ENCODE measurements around the gene ADAMTS6. TPM values are rescaled to one million over a fixed set of nuclear protein-coding genes. Genes with fewer than 3 reads are reported as not detected.

Gene ADAMTS6
- total RNA-seq, 2 experiments from 2014 or later, result 1.8 to 3.4 TPM

DNA sequence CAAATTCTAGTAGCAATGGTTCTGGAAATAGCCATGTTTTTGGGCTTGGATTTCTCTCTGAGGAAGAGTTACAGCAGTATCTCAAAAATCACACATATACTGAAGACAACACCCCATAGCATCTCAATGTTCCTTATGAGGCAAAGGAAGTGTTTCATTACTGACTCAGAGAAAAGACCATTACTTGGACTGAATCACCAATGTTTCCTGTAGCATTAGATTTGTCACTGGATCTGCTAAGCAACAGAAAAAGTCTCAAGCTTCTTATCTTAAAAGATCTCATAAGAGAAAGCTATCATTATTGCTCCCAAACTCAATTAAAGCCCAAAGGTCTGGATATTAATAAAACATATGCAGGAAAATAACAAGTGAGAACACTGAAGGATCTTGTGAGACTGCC is 272.4 kb downstream of the ADAMTS6 start:
- Mint-ChIP-seq H3K27ac (no peak overlapping the region), H3K36me3 (ENCODE audit: low read depth) (no peaks in the 10 kb centered on the region), H3K4me1 (ENCODE audit: low read depth) (no peaks in the 10 kb centered on the region), H3K27me3 (ENCODE audit: low read depth) (no peaks in the 10 kb centered on the region), H3K4me3 (no peak overlapping the region), H3K9me3 (ENCODE audit: insufficient read depth) (no peaks in the 10 kb centered on the region)
- POLR2A ChIA-PET, result no interaction called here
- no peak for ATAC-seq
- DNase-seq, result no peak
- CTCF ChIA-PET, result no interaction called here

DNA sequence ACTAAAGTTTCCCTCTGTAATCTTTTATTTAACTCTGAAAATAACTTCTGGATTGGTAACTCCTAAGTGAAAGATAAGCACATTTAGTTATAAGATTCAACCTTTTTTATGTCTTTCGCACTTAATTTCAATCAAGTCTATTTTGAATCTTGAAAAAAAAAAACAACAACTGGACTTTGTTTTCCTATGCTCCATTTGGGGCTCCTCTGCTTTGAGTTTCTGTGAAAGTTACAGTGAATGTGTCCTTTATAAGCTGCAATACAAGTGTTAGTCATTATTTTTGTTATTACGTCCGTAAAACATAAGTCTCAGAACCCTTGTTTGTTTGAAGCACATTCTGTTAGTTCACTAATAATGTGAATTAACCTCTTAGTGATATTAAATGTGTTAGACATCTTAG is 276.8 kb downstream of the ADAMTS6 start:
- Mint-ChIP-seq H3K36me3 (ENCODE audit: low read depth) (no peaks in the 10 kb centered on the region), H3K27ac (no peak overlapping the region), H3K9me3 (ENCODE audit: insufficient read depth) (no peaks in the 10 kb centered on the region), H3K4me1 (ENCODE audit: low read depth) (no peaks in the 10 kb centered on the region), H3K27me3 (ENCODE audit: low read depth) (peaks cover 3% of the 10 kb centered on the region), H3K4me3 (no peak overlapping the region)
- DNase-seq (no peak), ATAC-seq (no peak)
- CTCF ChIA-PET, result no interaction called here
- POLR2A ChIA-PET, result no interaction called here

DNA sequence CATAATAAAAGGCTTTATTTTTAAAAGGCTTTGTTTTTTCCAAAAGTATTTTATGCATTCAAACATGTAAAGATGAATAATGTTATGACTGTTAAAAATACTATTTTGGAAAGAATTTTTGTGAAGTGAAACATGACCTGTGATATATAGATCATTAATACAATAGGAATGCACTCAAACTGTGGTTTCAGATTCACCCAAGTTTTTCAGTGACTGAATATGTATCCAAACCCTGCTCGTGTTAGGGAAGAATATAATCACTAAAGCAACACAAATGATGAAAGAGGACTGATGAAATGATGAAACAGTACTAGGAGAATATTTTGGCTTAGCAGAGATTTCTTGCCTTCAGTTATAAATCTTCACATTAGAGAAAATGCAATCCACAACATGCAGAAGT is 278.0 kb downstream of the ADAMTS6 start:
- Mint-ChIP-seq H3K27ac (no peak overlapping the region), H3K9me3 (ENCODE audit: insufficient read depth) (no peaks in the 10 kb centered on the region), H3K4me1 (ENCODE audit: low read depth) (no peaks in the 10 kb centered on the region), H3K36me3 (ENCODE audit: low read depth) (no peaks in the 10 kb centered on the region), H3K4me3 (no peak overlapping the region), H3K27me3 (ENCODE audit: low read depth) (peaks cover 5% of the 10 kb centered on the region)
- no peak for DNase-seq
- no peak for ATAC-seq
- CTCF ChIA-PET, result interaction anchor here (0.5 kb wide), 1 partner anchor 936 kb away, joined by 3 read pairs; no protein-coding TSS in a partner anchor
- POLR2A ChIA-PET, result no interaction called here

DNA sequence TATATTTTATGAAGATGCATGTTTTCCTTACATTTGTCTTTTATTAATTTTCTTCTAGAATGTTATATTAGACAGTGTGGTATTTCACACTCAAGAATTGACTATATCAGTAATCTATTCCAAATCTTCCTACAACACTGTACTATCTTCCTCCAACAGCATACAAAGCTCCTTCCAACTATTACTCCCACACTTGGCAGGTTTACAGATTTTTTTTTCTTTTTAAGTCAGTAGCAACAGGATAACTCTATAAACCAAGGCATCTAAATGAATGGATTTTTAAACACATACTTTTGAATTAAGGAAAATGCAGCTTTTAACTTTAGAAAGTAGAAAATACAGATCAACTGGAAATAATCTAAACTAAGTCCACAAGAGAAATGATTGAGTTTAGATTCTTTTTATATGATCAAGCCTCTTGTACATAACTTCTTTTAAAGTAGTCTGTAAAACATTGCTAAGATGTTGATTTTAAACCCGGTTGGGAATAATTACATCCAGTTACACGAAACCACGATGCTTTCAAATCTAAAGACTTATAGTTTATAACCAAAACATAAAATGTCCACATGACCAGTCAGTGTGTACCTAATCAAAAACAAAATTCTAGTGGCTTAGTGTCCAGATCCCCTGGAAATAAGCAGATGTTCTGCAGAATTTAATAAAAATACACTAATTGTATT is 281.6 kb downstream of the ADAMTS6 start:
- H3K27ac Mint-ChIP-seq, result no peak overlapping the region
- peaks cover 5% of the 10 kb centered on the region for H3K27me3 Mint-ChIP-seq (ENCODE audit: low read depth)
- no peaks in the 10 kb centered on the region for H3K9me3 Mint-ChIP-seq (ENCODE audit: insufficient read depth)
- no peak overlapping the region for H3K4me3 Mint-ChIP-seq
- no peak for DNase-seq
- no peaks in the 10 kb centered on the region for H3K4me1 Mint-ChIP-seq (ENCODE audit: low read depth)
- POLR2A ChIA-PET, result no interaction called here
- CTCF ChIA-PET, result no interaction called here
- no peak for ATAC-seq
- H3K36me3 Mint-ChIP-seq (ENCODE audit: low read depth), result no peaks in the 10 kb centered on the region

DNA sequence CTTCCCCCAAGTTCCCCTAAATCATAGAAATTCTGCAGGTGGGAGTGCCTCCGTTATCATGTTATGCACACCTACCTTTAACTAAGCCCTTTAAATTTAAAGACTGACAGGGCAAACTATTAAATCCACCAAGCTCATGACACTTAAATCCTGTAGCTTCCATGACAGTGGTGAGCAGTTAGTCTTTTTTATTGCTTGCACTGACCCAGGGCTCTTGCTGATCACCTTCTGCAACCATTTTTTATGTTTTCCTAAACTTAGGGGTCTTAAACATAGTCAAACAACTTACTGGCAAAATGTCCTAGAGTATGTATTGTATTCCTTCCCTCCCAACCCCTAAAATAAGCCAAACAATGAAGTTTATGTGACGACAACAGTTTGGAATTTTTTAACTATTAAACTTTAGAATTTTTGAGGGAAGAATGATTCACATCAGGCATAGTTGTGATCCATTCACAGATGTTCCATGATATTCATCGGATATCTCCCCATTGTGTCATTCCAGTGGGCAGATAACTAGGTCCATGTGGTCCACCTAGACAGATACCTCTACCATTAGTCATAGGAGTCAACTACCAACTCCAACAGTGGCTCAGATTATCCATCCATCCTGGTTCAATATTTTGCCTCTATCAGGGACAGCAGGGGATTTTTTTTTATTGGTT is 283.1 kb downstream of the ADAMTS6 start:
- H3K4me1 Mint-ChIP-seq (ENCODE audit: low read depth), result no peaks in the 10 kb centered on the region
- CTCF ChIA-PET, result no interaction called here
- ATAC-seq, result no peak

DNA sequence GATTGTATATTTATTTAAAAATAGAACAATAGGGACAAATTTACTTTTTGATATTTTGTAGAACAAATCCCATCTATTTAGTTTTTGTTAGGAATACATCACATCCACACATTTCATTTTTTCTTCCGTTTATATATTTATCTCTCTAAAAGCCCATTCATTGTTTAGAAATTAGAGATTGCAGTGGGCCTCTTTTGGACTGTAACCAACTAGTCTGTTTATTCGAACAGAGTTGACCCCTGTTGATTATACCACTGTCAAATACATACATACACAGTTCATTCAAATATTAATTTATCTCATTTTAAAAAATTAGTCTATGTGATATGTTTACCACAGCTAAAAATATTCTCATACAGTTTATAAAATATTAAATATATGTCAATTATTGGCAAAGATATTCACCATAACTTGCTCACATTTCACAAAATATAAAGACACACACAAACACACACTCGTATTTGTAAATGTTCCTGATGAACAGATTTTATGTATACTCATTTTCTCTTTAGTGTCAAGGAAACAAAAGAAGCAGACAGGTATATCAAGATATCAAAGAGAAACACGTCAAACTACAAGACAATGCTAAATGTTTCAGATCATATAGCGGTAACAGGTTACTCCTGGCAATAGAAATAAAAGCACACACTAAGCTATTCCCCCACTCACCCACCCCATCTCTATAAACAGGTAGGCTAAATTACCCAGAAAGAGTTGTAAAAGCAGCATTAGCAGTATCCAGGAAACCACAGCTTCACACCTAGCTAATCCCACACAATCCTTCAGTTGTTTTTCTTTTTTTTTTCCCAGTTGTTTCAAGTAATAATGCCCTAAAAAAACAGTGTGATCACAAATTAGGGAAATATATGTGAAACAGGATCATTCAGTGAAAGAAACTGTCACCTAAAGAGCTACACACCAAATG is 283.9 kb downstream of the ADAMTS6 start:
- Mint-ChIP-seq H3K4me1 (ENCODE audit: low read depth) (no peaks in the 10 kb centered on the region), H3K4me3 (no peak overlapping the region), H3K9me3 (ENCODE audit: insufficient read depth) (no peaks in the 10 kb centered on the region), H3K27ac (no peak overlapping the region), H3K36me3 (ENCODE audit: low read depth) (no peaks in the 10 kb centered on the region), H3K27me3 (ENCODE audit: low read depth) (peaks cover 5% of the 10 kb centered on the region)
- ChIA-PET CTCF (no interaction called here), POLR2A (no interaction called here)
- no peak for ATAC-seq
- DNase-seq, result no peak

More for the DNA sequence above, 283.1 kb downstream of the ADAMTS6 start:
- POLR2A ChIA-PET, result no interaction called here
- no peaks in the 10 kb centered on the region for H3K9me3 Mint-ChIP-seq (ENCODE audit: insufficient read depth)
- no peak overlapping the region for H3K27ac Mint-ChIP-seq
- H3K4me3 Mint-ChIP-seq, result no peak overlapping the region
- H3K36me3 Mint-ChIP-seq (ENCODE audit: low read depth), result no peaks in the 10 kb centered on the region
- peaks cover 5% of the 10 kb centered on the region for H3K27me3 Mint-ChIP-seq (ENCODE audit: low read depth)
- no peak for DNase-seq

DNA sequence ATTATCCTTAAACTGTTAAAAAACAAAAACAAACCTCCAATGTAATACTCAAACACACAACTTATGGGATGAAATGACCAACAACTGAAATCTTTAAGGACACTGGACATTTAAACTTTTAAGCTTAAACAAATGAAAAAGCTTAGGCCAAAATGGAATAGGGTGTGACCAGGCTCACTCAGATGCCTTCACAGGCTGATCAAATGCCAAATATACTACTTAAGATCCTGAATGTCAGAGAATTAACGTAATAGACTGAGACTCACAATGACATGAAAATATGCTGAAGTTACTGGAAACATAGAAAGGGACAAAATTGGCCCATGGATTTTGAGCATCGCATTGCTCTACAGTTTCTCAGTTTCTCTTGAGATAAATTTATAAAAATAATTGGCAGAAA is 286.8 kb downstream of the ADAMTS6 start:
- POLR2A ChIA-PET, result no interaction called here
- Mint-ChIP-seq H3K27ac (no peak overlapping the region), H3K27me3 (ENCODE audit: low read depth) (peaks cover 2% of the 10 kb centered on the region), H3K9me3 (ENCODE audit: insufficient read depth) (no peaks in the 10 kb centered on the region), H3K4me1 (ENCODE audit: low read depth) (peaks cover 6% of the 10 kb centered on the region), H3K36me3 (ENCODE audit: low read depth) (no peaks in the 10 kb centered on the region), H3K4me3 (no peak overlapping the region)
- ATAC-seq (no peak), DNase-seq (no peak)
- CTCF ChIA-PET, result no interaction called here

DNA sequence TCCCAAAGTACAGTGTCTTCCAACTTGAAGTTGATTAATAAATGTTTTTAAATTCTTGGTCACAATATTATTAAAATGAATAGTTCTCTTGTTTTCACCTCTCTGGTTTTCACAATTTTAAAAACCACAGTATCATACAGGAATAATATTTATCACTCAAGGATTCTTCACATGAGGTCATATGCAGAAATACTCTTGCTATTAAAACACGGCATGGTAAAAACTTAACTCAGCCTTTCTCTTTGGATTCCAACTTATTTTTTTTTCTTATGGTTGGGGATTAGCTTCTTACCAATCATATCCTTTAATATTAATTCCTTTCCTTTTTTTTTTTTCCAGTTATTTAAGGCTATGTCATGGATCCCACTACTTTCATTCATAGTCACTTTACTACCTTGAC is 289.4 kb downstream of the ADAMTS6 start:
- no peaks in the 10 kb centered on the region for H3K27me3 Mint-ChIP-seq (ENCODE audit: low read depth)
- H3K27ac Mint-ChIP-seq, result no peak overlapping the region
- CTCF ChIA-PET, result interaction anchor here (0.6 kb wide), 1 partner anchor 28 kb away, joined by 3 read pairs; no protein-coding TSS in a partner anchor
- ATAC-seq (no peak), DNase-seq (no peak)
- no peaks in the 10 kb centered on the region for H3K36me3 Mint-ChIP-seq (ENCODE audit: low read depth)
- no peaks in the 10 kb centered on the region for H3K9me3 Mint-ChIP-seq (ENCODE audit: insufficient read depth)
- H3K4me3 Mint-ChIP-seq, result no peak overlapping the region
- POLR2A ChIA-PET, result no interaction called here
- peaks cover 6% of the 10 kb centered on the region for H3K4me1 Mint-ChIP-seq (ENCODE audit: low read depth)

DNA sequence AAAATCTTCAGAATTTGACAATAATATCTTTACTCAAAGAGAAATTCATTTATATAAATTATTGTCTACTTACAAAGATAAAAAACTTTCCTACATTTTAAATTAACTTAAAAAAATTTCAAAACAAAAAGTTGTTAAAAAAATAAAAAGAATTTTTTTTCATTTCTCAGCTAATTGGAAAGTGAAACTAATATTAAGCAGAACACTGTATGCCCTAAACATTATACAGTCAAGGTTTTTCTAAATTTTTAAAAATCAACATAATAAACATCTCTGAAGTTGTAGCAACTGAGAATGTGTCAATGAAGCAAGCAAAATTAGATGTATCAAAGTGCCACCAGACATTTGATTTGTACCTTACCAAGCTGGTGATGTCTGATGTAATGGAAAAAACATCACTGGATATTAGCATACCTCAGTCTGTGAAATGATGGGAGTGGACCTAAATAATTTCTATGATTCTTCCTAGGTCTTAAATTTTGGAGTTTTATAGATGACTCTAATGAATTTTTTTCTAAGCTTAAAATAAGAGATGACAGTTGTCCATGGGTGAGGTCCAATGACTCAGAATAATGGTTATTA is 290.1 kb downstream of the ADAMTS6 start:
- DNase-seq (no peak), ATAC-seq (no peak)
- no peaks in the 10 kb centered on the region for H3K9me3 Mint-ChIP-seq (ENCODE audit: insufficient read depth)
- H3K4me3 Mint-ChIP-seq, result no peak overlapping the region
- ChIA-PET POLR2A (no interaction called here), CTCF (no interaction called here)
- no peak overlapping the region for H3K27ac Mint-ChIP-seq
- no peaks in the 10 kb centered on the region for H3K36me3 Mint-ChIP-seq (ENCODE audit: low read depth)
- peaks cover 6% of the 10 kb centered on the region for H3K4me1 Mint-ChIP-seq (ENCODE audit: low read depth)
- no peaks in the 10 kb centered on the region for H3K27me3 Mint-ChIP-seq (ENCODE audit: low read depth)

DNA sequence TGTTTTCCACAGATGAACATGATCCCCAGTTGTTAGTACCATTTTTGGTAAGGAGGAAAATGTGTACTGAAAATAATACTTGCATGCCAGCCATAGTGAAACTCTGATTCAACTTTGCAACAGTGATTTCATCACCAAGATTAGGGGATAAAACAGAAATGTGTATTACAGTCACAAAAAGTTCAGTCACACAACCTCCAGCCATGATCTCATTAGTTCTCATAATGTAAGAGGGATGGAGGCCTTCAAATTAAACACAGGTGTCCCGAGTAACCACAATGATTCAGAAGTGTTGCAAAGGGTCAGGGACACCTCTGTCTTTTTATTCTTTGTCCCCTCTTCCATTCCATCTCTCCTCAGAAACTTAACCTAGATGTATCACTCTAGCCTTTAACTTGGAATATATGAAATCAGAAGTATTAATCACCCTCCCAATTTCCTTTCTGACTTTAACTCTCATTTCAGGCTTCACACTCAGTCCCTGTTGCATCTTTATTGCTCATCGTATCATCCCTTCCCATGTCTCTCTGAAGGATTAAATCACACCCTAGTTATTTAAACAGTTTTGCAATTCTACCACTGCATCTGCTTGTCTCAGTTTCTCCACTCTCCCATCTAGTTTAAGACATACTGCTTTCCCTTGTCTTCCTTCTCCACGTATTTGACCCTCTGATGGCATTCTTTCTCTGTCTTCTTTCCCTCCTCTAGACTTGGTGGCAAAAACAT is 291.2 kb downstream of the ADAMTS6 start:
- ChIA-PET POLR2A (no interaction called here), CTCF (no interaction called here)
- Mint-ChIP-seq H3K4me3 (no peak overlapping the region), H3K27me3 (ENCODE audit: low read depth) (no peaks in the 10 kb centered on the region), H3K36me3 (ENCODE audit: low read depth) (no peaks in the 10 kb centered on the region), H3K9me3 (ENCODE audit: insufficient read depth) (no peaks in the 10 kb centered on the region), H3K27ac (no peak overlapping the region), H3K4me1 (ENCODE audit: low read depth) (peaks cover 6% of the 10 kb centered on the region)
- ATAC-seq, result no peak
- no peak for DNase-seq

DNA sequence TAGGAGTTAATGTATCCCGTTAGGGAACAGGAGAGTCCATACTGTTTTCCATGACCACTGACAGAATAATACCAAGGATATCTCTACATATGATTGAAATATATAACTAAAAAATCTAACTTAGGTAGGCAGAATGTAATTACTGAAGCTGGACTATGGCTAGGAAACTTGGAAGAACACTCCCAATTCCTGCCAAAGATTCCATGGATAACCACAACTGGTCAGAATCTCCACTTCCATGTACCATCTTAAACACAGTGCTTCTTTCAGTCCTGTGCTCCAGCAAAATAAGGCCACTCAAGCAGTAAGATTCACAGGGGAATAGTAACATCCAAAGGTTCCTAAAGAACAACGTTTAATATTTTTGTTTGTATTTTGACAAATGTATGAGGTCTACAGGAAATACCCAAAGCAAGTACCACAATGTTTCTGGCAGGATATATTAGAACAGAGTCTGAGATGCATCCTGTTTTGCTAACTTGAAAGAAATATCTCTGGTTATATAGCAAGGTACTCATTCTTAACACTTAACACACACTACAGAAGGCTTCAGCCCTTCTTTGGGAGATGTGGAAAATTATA is 295.0 kb downstream of the ADAMTS6 start:
- CTCF ChIA-PET, result no interaction called here
- ATAC-seq, result no peak
- H3K27ac Mint-ChIP-seq, result no peak overlapping the region
- no peak overlapping the region for H3K4me3 Mint-ChIP-seq
- POLR2A ChIA-PET, result no interaction called here
- H3K36me3 Mint-ChIP-seq (ENCODE audit: low read depth), result no peaks in the 10 kb centered on the region
- H3K9me3 Mint-ChIP-seq (ENCODE audit: insufficient read depth), result no peaks in the 10 kb centered on the region
- DNase-seq, result no peak
- H3K27me3 Mint-ChIP-seq (ENCODE audit: low read depth), result no peaks in the 10 kb centered on the region
- H3K4me1 Mint-ChIP-seq (ENCODE audit: low read depth), result peaks cover 6% of the 10 kb centered on the region
